KG1 (cell line): Measurements from ENCODE around the gene EMB.
A peak's percentile ranks its signal among the peaks of the same experiment; 100 is the strongest.
"Not testable (repeated sequence)": the region's sequence is repeated elsewhere in the genome, so short reads cannot be mapped to it uniquely, and the experiment has no call there.

Source experiments
- DNase-seq: peaks from one replicate; lab custom pipeline; 2025; lab: John Stamatoyannopoulos, UW

Gene EMB, protein sequence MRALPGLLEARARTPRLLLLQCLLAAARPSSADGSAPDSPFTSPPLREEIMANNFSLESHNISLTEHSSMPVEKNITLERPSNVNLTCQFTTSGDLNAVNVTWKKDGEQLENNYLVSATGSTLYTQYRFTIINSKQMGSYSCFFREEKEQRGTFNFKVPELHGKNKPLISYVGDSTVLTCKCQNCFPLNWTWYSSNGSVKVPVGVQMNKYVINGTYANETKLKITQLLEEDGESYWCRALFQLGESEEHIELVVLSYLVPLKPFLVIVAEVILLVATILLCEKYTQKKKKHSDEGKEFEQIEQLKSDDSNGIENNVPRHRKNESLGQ

DNA sequence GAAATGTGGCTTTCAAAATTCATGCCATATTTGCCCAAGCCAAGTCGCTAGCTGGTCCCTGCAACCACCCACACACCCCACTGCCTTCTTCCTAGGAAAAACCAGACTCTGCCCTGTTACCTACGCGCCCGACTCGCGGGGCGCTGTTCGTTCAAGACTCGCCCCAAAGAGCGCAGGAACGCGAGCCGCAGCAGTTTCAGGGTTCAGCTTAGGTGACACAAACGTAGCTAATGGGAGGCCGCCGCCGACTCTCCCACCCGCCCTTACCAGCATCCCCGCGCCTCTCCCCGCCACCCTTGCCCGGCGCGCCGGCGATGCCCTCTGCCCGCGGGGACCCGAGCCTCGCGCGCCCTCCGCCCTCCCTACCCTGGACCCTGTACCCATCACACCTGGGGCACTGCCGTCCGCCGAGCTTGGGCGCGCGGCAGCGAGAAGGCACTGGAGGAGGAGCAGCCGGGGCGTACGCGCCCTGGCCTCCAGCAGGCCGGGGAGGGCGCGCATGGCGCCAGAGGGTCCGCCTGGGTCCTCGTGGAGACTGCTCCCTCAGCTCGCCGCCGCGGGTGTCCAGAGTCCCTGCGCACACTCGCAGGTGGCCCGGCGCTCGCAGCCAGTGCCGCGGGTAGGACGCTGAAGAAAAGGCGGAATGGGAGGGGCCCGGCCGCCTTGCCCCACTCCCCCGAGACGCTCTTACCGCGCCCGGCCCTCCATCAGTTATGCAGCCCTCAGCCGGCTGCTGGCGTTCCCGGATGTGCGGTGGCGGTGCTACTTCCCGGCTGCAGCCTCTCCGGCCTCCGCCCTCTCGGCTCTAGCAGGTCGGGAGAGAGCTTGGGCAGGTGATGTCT, at the start of gene EMB:
TSS of gene EMB (minus strand) at position 638 of the 842 bp plus-strand sequence. CDS start at position 501, 137 bp downstream.
- peak; percentile 10 for DNase-seq

DNA sequence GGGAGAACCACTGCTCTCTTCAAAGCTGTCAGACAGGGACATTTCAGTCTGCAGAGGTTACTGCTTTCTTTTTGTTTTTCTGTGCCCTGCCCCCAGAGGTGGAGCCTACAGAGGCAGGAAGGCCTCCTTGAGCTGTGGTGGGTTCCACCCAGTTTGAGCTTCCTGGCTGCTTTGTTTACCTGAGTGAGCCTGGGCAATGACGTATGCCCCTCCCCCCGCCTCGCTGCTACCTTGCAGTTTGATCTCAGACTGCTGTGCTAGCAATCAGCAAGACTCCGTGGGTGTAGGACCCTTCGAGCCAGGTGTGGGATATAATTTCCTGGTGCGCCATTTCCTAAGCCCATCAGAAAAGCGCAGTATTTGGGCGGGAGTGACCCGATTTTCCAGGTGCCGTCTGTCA, 48.4 kb upstream of the EMB start:
- not testable (repeated sequence) for DNase-seq

DNA sequence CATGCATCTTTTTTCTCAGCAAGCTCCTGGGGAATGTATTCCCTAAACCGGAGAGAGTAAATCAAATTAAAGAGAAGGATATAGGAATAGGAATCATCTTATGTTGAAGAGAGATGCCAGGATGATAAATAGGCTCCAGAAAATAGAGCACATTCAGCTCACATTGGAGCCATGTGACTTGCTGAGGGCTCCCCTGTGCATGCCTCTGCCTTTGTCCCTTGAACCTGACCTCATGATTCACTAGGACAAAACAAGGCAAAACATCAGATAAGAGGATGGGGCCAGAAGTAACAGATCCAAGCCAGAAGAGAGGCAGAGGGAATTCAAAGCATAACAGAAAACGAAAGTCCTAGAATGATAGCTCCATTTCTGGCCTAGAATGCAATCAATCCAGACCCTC, 37.7 kb upstream of the EMB start:
- not testable (repeated sequence) for DNase-seq

DNA sequence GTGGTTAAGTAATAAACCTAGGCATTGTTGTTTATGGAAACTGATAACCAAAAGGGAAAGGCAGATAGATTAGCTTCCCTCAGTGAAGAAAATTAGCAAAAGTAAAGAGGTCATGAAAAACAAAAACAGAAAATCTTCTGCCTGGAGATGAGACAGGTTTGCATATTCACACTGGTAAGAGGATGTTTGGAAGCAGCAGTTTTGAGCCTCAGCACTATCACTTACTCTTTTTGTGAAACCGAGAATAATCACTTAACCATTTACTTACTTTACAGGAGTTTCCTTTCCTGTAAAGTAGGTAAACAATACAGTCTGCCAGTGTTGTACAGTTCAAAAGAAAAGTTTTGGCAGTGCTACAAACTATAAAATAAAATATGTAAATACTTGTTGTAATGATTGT, 35.5 kb upstream of the EMB start:
- no peak for DNase-seq

DNA sequence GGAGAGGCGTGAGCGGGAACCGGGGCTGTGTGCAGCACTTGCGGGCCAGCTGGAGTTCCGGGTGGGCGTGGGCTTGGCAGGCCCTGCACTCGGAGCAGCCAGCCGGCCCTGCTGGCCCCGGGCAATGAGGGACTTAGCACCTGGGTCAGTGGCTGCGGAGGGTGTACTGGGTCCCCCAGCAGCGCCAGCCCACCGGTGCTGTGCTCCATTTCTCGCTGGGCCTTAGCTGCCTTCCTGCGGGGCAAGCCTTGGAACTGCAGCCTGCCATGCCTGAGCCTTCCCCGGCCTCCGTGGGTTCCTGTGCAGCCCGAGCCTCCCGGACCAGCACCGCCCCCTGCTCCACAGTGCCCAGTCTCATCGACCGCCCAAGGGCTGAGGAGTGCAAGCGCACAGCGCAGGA, 23.9 kb upstream of the EMB start:
- DNase-seq, result not testable (repeated sequence)

DNA sequence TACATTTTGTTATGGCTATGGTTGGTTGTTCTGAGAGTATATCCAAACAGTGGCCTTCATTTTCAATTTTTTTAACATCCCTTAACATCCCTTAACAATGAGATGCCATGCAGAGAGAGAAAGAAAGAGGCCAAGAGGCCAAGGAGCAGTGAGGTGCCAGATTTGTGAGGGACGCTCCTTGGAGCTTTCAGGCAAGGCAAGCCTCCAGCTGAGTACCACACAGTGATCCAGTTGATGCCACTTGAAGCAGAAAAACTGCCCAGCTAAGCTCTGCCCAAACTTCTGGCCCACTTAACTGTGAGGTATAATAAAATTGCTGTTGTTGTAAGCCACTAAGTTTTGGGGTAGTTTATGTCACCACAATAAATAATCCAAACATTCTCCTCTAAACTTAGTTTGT, 22.6 kb upstream of the EMB start:
- DNase-seq, result no peak

DNA sequence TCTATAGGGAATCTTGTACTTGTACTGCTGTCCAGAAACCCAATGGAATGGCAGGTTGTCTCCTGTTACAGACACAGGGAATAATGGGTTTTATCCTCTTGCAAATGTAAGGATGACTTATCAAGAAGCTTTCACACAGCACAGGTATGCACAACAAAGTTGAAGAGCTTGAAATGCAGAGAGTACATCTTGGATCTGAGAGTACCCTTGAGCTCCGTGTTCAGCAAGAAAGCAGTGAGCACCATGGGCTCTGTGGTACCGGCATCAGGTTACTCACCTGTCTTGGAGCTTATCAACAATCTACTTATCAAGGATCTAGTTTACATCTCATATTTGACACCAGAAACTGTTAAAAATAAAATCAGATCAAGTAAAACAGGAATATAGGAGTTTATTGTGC, 22.0 kb upstream of the EMB start:
- DNase-seq, result no peak

DNA sequence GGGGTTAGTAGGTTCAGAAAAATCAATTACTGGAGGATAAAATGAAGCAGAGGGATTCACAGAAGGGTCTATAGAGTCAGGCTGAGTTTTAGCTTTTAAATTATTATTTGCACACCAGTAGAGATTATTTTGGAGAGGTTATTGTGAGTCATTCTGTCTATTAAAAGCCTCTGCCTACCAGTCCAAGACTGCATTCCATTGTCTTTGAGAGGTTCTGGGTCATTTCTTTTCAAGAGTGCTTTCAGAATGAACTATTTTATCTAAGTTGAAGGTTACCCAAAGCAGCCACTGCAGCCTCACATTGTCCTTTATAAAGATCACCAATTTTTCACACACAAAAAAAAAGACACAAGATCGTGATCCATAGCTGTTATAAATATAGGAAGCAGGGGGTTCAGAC, 21.5 kb upstream of the EMB start:
- DNase-seq, result not testable (repeated sequence)

DNA sequence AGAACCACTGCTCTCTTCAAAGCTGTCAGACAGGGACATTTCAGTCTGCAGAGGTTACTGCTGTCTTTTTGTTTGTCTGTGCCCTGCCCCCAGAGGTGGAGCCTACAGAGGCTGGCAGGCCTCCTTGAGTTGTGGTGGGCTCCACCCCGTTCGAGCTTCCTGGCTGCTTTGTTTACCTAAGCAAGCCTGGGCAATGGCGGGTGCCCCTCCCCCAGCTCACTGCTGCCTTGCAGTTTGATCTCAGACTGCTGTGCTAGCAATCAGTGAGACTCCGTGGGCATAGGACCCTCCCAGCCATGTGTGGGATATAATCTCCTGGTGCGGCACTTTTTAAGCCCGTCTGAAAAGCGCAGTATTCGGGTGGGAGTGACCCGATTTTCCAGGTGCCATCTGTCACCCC, 17.3 kb upstream of the EMB start:
- DNase-seq, result not testable (repeated sequence)

DNA sequence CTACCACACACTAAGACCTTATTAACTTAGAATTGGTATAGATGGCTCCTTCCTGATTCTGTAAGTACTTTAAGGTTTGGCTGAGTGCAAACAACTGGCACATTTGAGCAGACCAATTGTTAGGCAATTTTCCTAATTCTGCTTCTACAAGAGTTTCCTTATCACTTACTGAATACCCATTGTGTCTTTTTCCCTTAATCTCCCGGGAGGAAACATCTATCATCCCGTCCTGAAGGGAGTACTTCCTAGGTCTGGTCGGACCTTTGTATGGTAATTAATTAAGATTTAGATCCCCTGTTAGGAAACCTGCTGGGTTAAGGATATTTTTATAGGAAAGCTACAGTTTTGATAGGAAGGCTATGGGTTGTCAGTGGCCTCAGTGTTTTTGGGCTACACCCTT, 8.2 kb upstream of the EMB start:
- not testable (repeated sequence) for DNase-seq

DNA sequence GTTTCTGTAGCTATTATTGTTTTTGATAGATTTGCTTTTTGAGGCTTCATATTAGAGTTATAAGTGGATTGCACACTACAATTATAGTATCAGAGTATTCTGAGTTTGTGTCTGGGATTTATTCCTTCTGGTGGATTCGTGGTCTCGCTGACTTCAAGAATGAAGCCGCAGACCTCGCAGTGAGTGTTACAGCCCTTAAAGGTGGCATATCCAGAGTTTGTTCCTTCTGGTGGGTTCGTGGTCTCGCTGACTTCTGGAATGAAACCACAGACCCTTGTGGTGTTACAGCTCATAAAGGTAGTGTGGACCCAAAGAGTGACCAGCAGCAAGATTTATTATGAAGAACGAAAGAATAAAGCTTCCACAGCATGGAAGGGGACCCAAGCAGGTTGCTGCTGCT, 6.9 kb upstream of the EMB start:
- no peak for DNase-seq

DNA sequence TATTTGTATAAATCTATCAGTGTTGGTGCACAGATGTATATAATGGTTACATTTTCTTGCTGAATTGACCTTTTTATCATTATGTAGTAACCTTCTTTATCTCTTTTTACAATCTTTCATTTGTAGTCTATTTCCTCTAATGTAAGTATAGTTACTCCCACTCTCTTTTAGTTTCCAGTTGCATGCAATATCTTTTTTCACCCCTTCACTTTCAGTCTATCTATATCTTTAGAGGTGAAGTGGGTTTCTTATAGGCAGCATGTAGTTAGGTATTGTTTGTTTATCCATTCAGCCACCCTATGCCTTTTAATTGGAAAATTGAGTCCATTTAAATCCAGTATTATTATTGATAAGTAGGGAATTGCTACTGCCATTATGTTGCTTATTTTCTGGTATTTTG, 6.1 kb upstream of the EMB start:
- DNase-seq, result no peak

DNA sequence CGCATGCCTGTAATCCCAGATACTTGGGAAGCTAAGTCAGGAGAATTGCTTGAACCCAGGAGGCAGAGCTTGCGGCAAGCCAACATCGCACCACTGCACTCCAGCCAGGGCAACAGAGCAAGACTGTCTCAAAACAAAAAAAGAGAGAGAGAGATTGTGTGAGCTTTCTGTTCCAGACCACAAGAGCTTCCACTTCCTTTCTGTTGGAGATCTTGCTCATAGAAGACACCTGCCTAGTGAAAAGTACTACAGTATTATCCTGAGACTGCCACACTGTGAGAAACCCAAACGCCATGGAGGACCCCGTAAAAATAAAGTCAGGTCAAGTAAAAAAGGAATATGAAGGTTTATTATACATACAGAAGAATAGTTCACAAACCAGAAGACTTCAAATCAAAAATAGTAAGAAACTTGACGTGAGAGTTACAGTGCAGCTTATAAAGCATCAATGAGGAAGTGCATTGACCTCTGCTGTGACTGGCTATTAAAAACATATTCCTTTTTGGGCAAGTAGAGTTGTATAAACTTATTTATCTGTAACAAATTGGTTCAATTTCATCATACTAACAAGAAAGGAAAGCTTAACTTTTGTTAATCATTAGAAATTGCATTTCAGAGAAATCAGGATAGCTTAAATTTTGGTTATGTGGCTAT, 4.3 kb upstream of the EMB start:
- DNase-seq, result no peak

DNA sequence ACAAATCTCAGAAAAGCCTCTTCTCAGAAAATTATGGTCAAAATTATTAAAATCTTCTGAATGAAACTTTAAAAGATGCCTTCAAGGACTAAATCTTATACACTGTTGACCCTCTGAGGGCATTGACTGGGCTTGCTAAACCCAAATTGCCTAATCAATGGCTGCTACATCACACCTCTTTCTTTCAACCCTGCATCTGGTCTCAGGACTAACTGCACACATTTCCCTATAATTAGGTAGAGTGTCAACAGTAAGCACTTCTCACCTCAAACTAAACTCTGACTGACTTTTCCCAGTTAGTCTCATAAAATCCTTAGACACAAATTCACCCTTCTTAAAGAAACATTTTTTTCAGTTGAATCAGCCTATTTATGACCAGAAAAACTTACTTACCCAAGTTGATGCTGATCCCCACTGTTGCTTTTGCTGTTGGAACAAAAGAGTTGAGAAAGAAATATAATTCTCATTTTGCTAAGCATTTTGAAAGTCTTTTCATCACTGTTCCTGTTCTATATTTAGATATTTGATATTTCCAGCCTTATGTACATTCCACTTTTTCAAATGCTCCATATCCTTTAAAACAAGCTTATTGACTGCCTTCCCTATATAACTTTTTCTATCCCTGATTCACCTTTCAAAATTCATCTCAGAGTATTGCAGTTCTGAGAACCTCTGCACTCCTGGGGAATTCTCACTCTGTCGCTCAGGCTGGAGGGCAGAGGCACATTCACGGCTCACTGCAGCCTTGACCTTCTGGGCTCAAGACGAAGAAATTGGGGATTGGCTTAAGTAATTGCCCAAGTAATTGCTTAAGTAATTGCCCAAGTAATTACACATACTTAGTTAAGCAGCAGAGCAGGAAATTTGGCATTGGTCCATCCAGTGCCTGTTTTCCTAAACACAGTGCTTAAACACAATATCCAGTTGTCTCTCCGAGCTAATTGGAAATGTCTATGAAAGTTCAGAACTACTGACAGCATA, 1.8 kb upstream of the EMB start:
- not testable (repeated sequence) for DNase-seq

DNA sequence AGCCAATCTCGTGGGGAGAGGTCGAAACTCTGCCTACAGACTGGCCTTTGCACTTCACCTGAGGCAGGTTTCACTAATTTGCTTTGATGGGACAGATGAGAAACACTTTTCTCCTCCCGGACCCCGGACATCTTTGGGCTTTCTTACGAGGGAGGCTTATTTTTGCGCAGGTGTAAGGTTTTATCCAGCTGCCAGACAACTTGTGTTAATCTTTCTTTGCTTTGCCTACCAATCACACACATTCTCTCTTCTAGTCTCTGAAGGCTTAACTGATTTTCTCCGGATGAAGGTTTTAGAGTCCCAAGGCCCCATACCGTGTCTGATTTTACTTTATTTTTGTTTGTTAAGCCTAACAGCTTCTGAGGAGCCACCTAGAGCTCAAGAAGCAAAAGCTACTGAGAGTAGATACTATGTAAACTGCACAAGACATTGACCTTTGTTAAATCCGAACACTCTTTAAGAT, 436 bp upstream of the EMB start:
- no peak for DNase-seq

DNA sequence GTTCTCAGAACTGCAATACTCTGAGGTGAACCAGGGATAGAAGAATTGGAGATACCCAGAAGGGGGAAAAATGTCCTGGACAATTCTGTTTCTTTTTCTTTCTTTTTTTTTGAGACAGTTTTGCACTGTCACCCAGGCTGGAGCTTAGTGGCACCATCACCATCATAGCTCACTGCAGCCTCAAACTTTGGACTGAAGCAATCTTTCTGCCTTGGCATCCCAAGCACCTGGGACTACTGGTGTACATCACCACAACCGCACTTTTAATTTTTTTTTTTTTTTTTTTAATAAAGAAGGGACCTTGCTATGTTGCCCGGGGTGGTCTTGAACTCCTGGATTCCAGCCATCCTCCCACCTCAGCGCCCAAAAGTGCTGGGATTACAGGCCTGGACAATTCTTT, 1.9 kb downstream of the EMB start:
- no peak for DNase-seq

DNA sequence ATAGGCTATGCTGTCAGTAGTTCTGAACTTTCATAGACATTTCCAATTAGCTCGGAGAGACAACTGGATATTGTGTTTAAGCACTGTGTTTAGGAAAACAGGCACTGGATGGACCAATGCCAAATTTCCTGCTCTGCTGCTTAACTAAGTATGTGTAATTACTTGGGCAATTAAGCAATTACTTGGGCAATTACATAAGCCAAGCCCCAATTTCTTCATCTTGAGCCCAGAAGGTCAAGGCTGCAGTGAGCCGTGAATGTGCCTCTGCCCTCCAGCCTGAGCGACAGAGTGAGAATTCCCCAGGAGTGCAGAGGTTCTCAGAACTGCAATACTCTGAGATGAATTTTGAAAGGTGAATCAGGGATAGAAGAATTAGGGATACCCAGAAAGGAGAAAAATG, 3.0 kb downstream of the EMB start:
- not testable (repeated sequence) for DNase-seq

DNA sequence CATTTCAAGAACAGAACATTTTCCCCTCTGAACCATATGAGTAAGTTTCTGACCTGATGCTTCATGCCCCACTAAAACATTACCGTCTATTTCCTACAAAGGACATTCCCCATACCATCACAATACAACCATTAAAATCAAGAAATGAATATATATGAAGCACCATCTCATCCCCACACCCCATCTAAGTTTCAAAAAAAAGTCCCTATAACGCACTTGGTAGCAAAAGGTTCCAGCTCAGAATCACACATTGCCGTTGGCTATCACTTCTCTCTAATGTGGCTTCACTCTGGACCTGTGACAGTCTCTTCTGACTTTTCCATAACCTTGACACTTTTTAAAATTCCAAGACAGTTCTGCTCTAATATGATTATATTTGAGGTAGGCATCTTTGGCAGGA, 5.9 kb downstream of the EMB start:
- DNase-seq, result no peak

DNA sequence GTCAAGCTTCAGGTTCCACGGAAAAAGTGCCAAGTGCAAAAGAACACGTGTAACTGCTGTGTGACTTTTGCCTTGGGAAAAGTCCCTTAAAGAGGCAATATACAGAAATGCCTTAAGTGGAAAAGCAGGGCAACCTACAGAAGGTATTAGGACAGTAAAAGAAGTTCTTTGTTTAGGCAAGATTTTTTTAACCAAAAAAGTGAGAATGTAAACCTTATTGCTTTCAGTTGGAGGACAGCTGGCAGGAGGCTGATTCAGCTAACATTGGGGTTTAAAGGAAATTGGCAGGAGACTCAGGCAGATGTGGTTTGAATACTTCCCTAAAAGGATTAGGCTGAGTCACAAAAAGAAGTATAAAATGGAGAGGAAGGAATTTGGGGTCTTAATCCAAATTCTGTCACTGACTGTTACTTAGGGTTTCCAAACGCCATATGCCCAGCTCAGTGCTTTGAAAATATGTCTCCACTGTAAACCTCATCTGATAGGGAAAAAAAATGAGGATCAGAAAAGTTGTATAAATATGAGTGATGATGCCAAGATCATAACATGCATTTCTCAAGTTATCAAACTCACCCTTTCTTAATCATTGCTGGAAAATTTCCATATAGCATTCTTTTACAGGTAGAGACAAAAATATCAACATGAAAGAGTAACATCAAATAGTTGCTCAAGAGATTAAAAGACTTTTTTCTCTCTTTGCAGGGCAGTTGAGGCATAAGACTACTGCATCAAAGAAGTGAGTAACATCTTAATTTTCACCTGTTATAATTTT, 9.8 kb downstream of the EMB start:
- peak; percentile 16 for DNase-seq

DNA sequence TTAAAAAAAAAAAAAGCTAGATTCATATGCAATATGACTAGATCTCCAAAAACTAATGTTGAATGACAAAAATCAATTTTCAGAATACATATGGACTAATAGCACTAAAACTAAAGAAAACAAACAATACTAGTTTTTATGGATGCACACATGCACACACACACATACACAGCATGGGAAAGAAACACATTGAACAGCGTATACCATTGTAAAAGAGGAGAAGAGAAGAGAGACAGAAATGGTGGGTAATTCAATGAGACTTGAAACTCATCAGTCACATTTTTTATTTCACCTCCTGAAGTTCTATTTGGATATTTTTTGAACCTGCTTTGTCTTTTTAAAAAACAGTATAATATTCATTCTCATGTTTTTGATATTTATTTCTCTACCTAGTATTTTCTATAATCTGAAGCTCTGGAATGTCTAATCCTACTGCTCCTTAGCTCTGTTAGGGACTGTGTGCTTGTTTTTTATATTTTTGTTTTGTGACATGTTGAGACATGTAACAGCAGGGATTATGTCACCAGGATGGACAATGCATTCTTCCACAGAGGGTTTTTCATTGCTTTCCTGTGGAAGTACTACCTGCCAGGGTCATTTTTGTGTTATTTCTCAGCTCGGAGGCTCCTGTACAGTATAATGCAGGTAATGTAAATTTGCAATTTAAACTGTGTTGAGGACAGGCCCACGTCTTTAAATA, 17.8 kb downstream of the EMB start:
- not testable (repeated sequence) for DNase-seq
